ENCODE results near the gene MT1F.
"Not testable (repeated sequence)": the region's sequence is repeated elsewhere in the genome, so short reads cannot be mapped to it uniquely, and the experiment has no call there.

Gene MT1F

DNA sequence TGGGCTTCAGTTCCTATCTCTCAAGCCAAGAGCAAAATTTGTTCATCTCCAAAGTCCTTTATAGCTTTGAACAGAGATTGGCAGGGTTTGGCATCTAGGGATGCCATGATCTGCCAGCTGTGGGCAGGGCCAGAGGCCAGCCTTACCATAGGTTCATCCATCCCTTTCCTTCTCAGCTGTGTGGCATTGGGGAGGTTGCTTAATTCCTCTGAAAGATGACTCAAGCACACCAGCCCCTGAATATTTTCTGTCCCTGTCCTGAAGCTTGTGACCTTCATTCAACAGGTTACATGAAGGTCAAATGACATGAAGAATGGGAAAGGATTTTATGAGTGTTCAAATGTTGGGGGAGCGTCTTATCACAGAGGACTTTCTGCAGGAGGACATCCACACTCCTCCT, 6.7 kb downstream of the MT1F start:
- no peak for TF ChIP-seq CTCF (conservative IDR thresholded peaks at IDR 0.05)
- no peak overlapping the region for H3K27ac ChIP-seq

- H3K27ac ChIP-seq, result not testable (repeated sequence)
Observed at GRCh38 chr16:56665286-56666261, 7.8 kb downstream of the MT1F start.

DNA sequence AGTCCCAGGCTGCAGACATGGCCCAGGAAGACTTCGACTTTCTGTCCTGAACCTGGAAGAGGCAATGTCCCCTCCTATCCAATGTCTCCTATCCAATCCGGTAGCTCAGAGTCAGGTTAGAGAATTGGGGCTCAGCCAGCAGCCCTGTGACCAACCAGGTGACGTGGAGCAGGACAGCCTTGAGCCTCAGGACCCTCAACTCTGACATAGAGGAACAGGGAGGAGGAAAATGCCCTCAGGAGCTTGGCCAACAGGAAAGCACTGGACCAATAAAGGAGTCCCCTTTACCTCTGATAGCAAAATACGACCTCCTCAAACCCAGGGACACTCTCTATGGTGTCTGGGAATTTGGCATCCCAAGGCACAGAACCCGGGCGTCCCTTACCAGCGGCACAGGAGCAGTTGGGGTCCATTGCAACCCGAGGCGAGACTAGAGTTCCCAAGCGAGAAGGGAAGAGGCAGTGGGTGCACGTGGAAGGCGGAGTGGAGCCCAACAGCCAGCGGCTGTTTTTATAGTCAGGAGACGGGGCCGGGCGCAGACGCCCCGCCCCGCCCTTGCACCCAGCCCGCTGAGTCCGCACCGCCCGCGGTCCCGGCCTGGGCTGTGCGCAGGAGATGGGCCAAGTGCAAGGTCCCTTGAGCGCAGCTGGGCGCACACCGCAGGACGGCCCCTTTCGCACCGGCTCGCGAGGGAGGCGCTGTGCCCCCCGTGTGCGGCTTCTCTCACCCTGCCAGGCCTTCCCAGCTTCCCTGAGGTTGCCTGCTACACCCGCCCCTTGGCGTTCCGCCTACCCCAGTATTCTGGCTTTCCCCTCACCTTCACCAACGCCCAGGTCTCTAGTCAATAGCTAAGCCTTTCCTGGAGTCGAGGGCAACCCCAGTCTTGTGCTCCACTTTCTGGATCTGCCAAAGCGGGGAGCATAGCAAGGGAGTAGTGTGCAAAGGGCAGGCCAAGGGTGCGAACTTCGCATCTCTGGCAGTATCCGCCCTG, 10.1 kb downstream of the MT1F start, which contains the start of gene MT1G:
Gene MT1G (minus strand): TSS at position 485 of the 991 bp plus-strand sequence. CDS start 72 bp downstream, at position 413.
- H3K27ac ChIP-seq, result no peak within 1 kb of the TSS
- TF ChIP-seq CTCF (conservative IDR thresholded peaks at IDR 0.05), result no peak

- TF ChIP-seq CTCF (conservative IDR thresholded peaks at IDR 0.05), result no peak
- H3K27ac ChIP-seq, result no peak within 1 kb of the TSS
Observed at GRCh38 chr16:56669005-56669839, 11.5 kb downstream of the MT1F start, which contains the start of gene MT1H. Gene MT1H, plus strand, starts transcription at chr16:56669814. Its CDS starts 71 bp downstream, at chr16:56669885.

DNA sequence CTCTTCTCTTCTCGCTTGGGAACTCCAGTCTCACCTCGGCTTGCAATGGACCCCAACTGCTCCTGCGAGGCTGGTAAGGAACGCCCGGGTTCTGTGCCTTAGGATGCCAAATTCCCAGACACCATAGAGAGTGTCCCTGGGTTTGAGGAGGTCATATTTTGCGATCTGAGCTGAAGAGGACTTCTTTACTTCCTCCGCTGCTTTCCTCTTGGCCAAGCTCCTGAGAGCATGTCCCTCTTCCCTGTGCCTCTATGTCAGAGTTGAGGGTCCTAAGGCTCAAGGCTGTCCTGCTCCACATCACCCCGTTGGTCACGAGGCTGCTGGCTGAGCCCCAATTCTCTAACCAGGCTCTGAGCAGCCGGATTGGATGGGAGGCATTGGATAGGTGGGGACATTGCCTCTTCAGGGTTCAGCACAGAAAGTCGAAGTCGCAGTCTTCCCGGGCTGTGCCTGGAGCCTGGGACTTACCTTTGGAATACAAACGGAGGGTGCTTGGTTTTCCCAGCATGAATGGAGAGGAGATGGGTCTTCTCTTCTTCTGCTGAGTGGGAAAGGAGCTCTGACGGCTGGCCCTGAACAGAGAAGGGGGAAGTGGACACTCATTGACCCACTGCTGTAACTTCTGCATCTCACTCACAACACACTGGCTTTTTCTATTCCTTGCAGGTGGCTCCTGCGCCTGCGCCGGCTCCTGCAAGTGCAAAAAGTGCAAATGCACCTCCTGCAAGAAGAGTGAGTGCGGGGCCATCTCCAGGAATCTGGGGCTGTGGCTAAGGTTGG, 12.3 kb downstream of the MT1F start:
- no peak overlapping the region for H3K27ac ChIP-seq
- TF ChIP-seq CTCF (conservative IDR thresholded peaks at IDR 0.05), result no peak

- no peak for TF ChIP-seq CTCF (conservative IDR thresholded peaks at IDR 0.05)
Observed at GRCh38 chr16:56670620-56670934, 12.8 kb downstream of the MT1F start.

GRCh38 chr16:56671691-56672090, 13.9 kb downstream of the MT1F start:
- H3K27ac ChIP-seq, result not testable (repeated sequence)

More at GRCh38 chr16:56670620-56670934, 12.8 kb downstream of the MT1F start:
- no peak overlapping the region for H3K27ac ChIP-seq

DNA sequence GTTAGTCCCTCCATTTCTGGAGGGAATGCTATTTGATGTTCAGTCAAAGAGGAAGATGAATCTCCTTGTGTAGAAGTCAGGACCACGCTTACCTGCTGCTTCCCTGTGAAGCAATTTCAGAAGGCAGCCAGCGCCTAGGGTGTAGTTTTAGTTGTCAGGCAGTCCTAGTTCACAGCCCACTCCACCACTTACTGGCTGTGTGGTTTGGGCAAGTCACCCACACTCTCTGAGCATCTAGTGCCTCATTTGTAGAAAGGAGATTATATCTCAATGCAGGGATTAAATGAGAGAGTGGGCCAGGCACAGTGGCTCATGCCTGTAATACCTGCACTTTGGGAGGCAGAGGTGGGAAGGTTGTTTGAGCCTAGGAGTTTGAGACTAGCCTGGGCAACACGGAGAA, 14.4 kb downstream of the MT1F start:
- H3K27ac ChIP-seq, result not testable (repeated sequence)
